Adrenal gland (tissue), 12 donors: ENCODE data around the gene TOX2. TPM values are rescaled to one million over a fixed set of nuclear protein-coding genes. Genes with fewer than 3 reads are reported as not detected.

Experiments used
- DNase-seq, 7 donors: peaks; one replicate each; pipeline ENCODE4 v3.0.0-alpha.2; 2019 to 2020
- H3K27ac ChIP-seq, 5 donors: fragments of 200-600 bp; sonication (generic) in 4 of 5; 1 replicate in 3 of 5; 2 replicates in 2 of 5; pipeline versions ENCODE4 v1.5.1 to v1.8.0; 2016 to 2020; ENCODE audit warnings: mild to moderate bottlenecking in 1 of 5
- H3K27me3 ChIP-seq: fragments of 200-600 bp; 2 replicates; pipeline ENCODE4 v1.8.0; 2021
- H3K36me3 ChIP-seq, 2 donors: fragments of 200-600 bp; replicated peaks in 1 of 2; 1 replicate in 1 of 2; 2 replicates in 1 of 2; pipeline versions ENCODE4 v1.5.1 to v1.8.0; 2018 to 2022
- H3K4me1 ChIP-seq, 2 donors: fragments of 200-600 bp; replicated peaks in 1 of 2; 1 replicate in 1 of 2; 2 replicates in 1 of 2; pipeline versions ENCODE4 v1.5.1 to v1.8.0; 2018 to 2021
- H3K4me3 ChIP-seq, 4 donors: fragments of 200-600 bp; sonication (generic) in 3 of 4; one replicate each; pipeline ENCODE4 v1.5.1; 2016 to 2018
- H3K9me3 ChIP-seq, 3 donors: fragments of 200-600 bp; sonication (generic) in 1 of 3; replicated peaks in 1 of 3; 1 replicate in 2 of 3; 2 replicates in 1 of 3; pipeline versions ENCODE4 v1.5.1 to v1.8.0; 2016 to 2021
- POLR2A ChIP-seq, 2 donors: fragments of 450-650 bp; IDR thresholded peaks; one replicate each; pipeline ENCODE4 v1.6.1; 2017; ENCODE audit warnings: antibody characterized with exemption in 2 of 2, mild to moderate bottlenecking in 2 of 2, moderate library complexity in 1 of 2
- WGBS, 4 donors: extraction: QIAGEN DNeasy Blood & Tissue Kit in 2 of 4; methylation state at CpG; one replicate each; pipeline versions ENCODE4 v1.1.5 to v1.1.7; 2013 to 2017; 5-methylcytosine and 5-hydroxymethylcytosine counted together
- intact Hi-C, 2 donors: fragments of 100-400 bp; cut with DNase I; formaldehyde crosslinking; loops; one replicate each; pipeline versions ENCODE4 v1.14.1 to v1.15.0; 2022 to 2023
- polyA plus RNA-seq, 3 donors: library from polyadenylated mRNA; stranded (reverse); fragments of 200-250 nt in 2 of 3; fragments of 350-450 nt in 1 of 3; fragmentation: Illumina TruSeq in 1 of 3; extraction: RNeasy Lipid Tissue Mini Kit (QIAGEN cat#74804) in 1 of 3; gene quantifications; one replicate each; pipeline ENCODE4 v1.2.3, GENCODE V29; 2013 to 2014
- total RNA-seq, 9 donors: library from RNA; depleted of rRNA in 4 of 9; stranded (reverse); fragments of >200 nt in 4 of 9; fragments of 120-200 nt in 1 of 9; fragmentation: NEBNext Ultra II Directional in 1 of 9; extraction: Animal tissue kit (Norgen Biotek cat#: 25700) in 1 of 9; gene quantifications; one replicate each; pipeline versions ENCODE4 v1.1.0 to v1.2.4, GENCODE V29; 2013 to 2023
- TF ChIP-seq, protein P1 (sequence below), 6 experiments: fragments of 450-650 bp in 4 of 6; fragments of 200-600 bp in 2 of 6; sonication (generic) in 1 of 6; IDR thresholded peaks; 1 replicate in 5 of 6; 2 replicates in 1 of 6; pipeline versions ENCODE4 v1.5.1 to v1.8.0; 2016 to 2021; ENCODE audit warnings: antibody characterized with exemption in 6 of 6, mild to moderate bottlenecking in 2 of 6, moderate library complexity in 1 of 6
- donor health status: healthy with polysubstance abuse.
- donor health status: Bipolar disorder and iron deficiency.
- donor health status: DM: yes; HTN: yes; CAD: no.
- donor health status: DM: no; HTN: no; CAD: no.
- donor health status: DM: no; HTN: no; CAD: no.
- donor health status: DM: yes; HTN: yes; CAD: no.

The TOX2 gene
- total and polyA plus RNA-seq, 12 donors, result 0.33 to 7.6 (median 2.8) TPM

DNA sequence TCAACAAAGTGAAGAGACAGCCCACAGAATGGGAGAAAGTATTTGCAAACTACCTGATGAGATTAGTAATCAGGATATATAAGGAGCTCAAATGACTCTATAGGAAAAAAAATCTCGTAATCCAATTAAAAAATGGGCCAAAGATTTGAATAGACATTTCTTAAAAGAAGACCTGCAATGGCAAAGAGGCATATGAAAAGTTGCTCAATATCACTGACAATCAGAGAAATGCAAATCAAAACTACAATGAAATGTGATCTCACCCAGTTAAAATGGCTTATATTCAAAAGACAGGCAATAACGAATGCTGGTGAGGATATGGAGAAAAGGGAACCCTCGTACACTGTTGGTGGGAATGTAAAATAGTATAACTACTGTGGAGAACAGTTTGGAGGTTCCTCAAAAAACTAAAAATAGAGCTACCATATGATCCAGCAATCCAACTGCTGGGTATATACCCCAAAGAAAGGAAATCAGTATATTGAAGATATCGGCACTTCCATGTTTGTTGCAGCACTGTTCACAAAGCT lies 65.0 kb downstream of the TOX2 start:
- Histone ChIP-seq H3K36me3 (no peaks in the 10 kb centered on the region), H3K9me3 (no peaks in the 10 kb centered on the region), H3K4me3 (no peak overlapping the region), H3K27me3 (no peaks in the 10 kb centered on the region), H3K27ac (no peak overlapping the region), H3K4me1 (peaks cover 0 to 9% of the 10 kb centered on the region in 2 donors)
- 76 to 81% (median 81%) methylated on average over 4 of the region's 4 CpGs for WGBS, 4 donors
- TF ChIP-seq POLR2A (IDR thresholded peaks at IDR 0.05), result no peak
- TF ChIP-seq, protein P1, sequence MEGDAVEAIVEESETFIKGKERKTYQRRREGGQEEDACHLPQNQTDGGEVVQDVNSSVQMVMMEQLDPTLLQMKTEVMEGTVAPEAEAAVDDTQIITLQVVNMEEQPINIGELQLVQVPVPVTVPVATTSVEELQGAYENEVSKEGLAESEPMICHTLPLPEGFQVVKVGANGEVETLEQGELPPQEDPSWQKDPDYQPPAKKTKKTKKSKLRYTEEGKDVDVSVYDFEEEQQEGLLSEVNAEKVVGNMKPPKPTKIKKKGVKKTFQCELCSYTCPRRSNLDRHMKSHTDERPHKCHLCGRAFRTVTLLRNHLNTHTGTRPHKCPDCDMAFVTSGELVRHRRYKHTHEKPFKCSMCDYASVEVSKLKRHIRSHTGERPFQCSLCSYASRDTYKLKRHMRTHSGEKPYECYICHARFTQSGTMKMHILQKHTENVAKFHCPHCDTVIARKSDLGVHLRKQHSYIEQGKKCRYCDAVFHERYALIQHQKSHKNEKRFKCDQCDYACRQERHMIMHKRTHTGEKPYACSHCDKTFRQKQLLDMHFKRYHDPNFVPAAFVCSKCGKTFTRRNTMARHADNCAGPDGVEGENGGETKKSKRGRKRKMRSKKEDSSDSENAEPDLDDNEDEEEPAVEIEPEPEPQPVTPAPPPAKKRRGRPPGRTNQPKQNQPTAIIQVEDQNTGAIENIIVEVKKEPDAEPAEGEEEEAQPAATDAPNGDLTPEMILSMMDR (IDR thresholded peaks at IDR 0.05), result no peak
- intact Hi-C loops, result no loop called here
- no peak for DNase-seq

DNA sequence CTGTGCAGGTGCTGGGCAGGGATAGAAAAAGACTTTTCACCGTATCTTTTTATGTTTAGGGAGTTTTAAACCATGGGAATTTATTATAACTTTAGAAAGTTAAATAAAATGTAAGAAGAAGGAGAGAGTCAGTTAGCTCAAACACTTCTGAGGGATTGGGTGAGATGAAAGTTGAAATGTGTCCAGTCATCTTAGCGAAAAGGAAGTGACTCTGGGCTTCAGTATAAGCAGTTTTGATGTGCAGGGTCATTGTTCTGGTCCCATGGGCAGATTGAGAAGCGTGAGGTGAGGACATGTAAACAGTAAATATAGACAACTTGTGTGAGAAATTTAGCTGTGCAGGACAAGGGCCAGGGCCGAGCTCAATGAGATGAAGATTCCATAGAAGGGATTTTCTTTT lies 66.9 kb downstream of the TOX2 start:
- 79 to 84% (median 82%) methylated on average over 4 of the region's 4 CpGs for WGBS, 4 donors
- H3K4me1 ChIP-seq, result no peaks in the 10 kb centered on the region
- TF ChIP-seq POLR2A (IDR thresholded peaks at IDR 0.05), result no peak
- TF ChIP-seq, protein P1 (IDR thresholded peaks at IDR 0.05), result no peak
- H3K27me3 ChIP-seq, result no peaks in the 10 kb centered on the region
- no peaks in the 10 kb centered on the region for H3K9me3 ChIP-seq
- no peak overlapping the region for H3K4me3 ChIP-seq
- DNase-seq, result peak in 1 of 7 donors; percentile 21
- H3K27ac ChIP-seq, result no peak overlapping the region
- intact Hi-C loops, result no loop called here
- H3K36me3 ChIP-seq, result no peaks in the 10 kb centered on the region

DNA sequence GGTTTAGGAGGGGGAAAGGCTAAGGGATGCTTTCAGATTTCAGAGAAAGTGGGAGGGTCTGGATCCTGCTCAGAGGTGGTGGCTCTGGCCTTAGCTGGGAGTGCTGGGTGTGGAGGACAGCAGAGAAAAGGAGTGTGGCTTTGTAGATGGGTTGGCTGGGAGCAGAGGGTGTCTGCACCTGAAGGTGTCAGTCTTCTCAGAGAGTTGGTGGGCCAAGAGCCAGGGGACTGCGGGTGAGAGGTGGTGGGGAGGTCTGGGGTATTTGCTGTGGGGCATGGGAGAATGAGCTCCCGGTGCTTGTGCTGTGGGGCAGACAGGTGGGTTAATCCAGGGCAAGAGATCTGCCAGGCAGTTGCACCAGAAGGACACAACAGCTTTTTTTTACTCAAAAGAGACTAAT lies 67.4 kb downstream of the TOX2 start:
- intact Hi-C loops, result no loop called here
- peak in 1 of 7 donors; percentile 36 for DNase-seq
- no peaks in the 10 kb centered on the region for H3K36me3 ChIP-seq
- no peaks in the 10 kb centered on the region for H3K27me3 ChIP-seq
- no peak overlapping the region for H3K27ac ChIP-seq
- no peak overlapping the region for H3K4me3 ChIP-seq
- no peaks in the 10 kb centered on the region for H3K9me3 ChIP-seq
- WGBS, 4 donors, result 89 to 98% (median 93%) methylated on average over 2 of the region's 2 CpGs
- no peaks in the 10 kb centered on the region for H3K4me1 ChIP-seq
- TF ChIP-seq POLR2A (IDR thresholded peaks at IDR 0.05), result no peak
- TF ChIP-seq, protein P1 (IDR thresholded peaks at IDR 0.05), result no peak

DNA sequence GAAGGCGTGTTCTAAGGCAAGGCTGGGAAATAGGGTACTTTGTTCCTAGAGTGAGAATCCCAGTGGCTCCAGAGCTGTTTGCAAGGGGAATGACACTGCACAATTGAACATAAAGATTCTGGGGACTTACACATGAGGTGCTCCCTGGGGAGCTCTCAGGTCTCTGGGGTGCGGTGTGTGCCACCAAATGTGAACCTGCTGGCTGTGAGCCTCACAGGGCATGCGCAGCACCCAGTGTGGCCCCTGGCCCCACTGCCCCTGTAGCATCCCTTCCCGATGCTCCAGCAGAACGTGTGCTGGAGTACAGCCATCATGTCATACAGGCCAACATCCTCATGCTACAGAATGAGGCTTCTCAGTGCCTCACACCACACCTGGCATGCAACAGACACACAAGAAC lies 68.2 kb downstream of the TOX2 start:
- WGBS, 4 donors, result 86 to 99% (median 93%) methylated on average over 4 to 5 of the region's 5 CpGs
- DNase-seq, result peak in 1 of 7 donors; percentile 29
- H3K4me1 ChIP-seq, result no peaks in the 10 kb centered on the region
- H3K9me3 ChIP-seq, result no peaks in the 10 kb centered on the region
- H3K27ac ChIP-seq, result no peak overlapping the region
- H3K4me3 ChIP-seq, result no peak overlapping the region
- no peak for TF ChIP-seq POLR2A (IDR thresholded peaks at IDR 0.05)
- TF ChIP-seq, protein P1 (IDR thresholded peaks at IDR 0.05), result no peak
- intact Hi-C loops, result no loop called here
- no peaks in the 10 kb centered on the region for H3K27me3 ChIP-seq
- H3K36me3 ChIP-seq, result no peaks in the 10 kb centered on the region
